Loucy (cell line): ENCODE measurements around the gene C16orf95.

Source experiments
- H2AFZ ChIP-seq: fragments of 200-600 bp; sonication (generic); 2 replicates; pipeline ENCODE4 v1.6.0; 2016; ENCODE audit warnings: antibody characterized with exemption, mild to moderate bottlenecking, low read length, moderate library complexity
- H3F3A ChIP-seq: fragments of 200-600 bp; 2 replicates; pipeline ENCODE4 v1.6.0; 2016; ENCODE audit warnings: antibody characterized with exemption, low read depth, mild to moderate bottlenecking
- H3K27me3 ChIP-seq: fragments of 200-600 bp; sonication (generic); 2 replicates; pipeline ENCODE4 v1.6.1; 2014; ENCODE audit warnings: low read length, mild to moderate bottlenecking; ENCODE audit not compliant: insufficient read depth, poor library complexity, severe bottlenecking
- H3K36me3 ChIP-seq: fragments of 200-600 bp; sonication (generic); 2 replicates; pipeline ENCODE4 v1.6.1; 2016; ENCODE audit warnings: low read length; ENCODE audit not compliant: insufficient read depth
- H3K4me1 ChIP-seq: fragments of 200-600 bp; sonication (generic); 2 replicates; pipeline ENCODE4 v1.5.1; 2014; ENCODE audit warnings: low read length, mild to moderate bottlenecking; ENCODE audit not compliant: insufficient read depth, poor library complexity, severe bottlenecking
- H3K4me2 ChIP-seq: fragments of 200-600 bp; sonication (generic); 2 replicates; pipeline ENCODE4 v1.6.0; 2014; ENCODE audit warnings: antibody characterized with exemption, low read length, low read depth, mild to moderate bottlenecking; ENCODE audit not compliant: poor library complexity, severe bottlenecking
- H3K4me3 ChIP-seq: fragments of 200-600 bp; sonication (generic); 2 replicates; pipeline ENCODE4 v1.5.1; 2014; ENCODE audit warnings: low read length, mild to moderate bottlenecking, mixed read lengths; ENCODE audit not compliant: poor library complexity, severe bottlenecking
- H3K79me2 ChIP-seq: fragments of 200-600 bp; sonication (generic); 2 replicates; pipeline ENCODE4 v1.6.1; 2014; ENCODE audit warnings: low read length; ENCODE audit not compliant: insufficient read depth
- H3K9ac ChIP-seq: fragments of 200-600 bp; sonication (generic); 2 replicates; pipeline ENCODE4 v1.6.0; 2014; ENCODE audit warnings: mild to moderate bottlenecking, low read depth, low read length, moderate library complexity; ENCODE audit not compliant: poor library complexity, severe bottlenecking
- H3K9me2 ChIP-seq: fragments of 200-600 bp; sonication (generic); replicated peaks from 2 replicates; pipeline ENCODE4 v1.6.1; 2016; ENCODE audit warnings: low read depth, low read length, mixed read lengths
- H3K9me3 ChIP-seq: fragments of 200-600 bp; sonication (generic); 2 replicates; pipeline ENCODE4 v1.6.1; 2014; ENCODE audit warnings: mild to moderate bottlenecking, antibody characterized with exemption, low read length, low read depth; ENCODE audit not compliant: insufficient read depth
- H4K20me1 ChIP-seq: fragments of 200-600 bp; sonication (generic); 2 replicates; pipeline ENCODE4 v1.6.0; 2014; ENCODE audit warnings: antibody characterized with exemption, low read length, mild to moderate bottlenecking; ENCODE audit not compliant: insufficient read depth, poor library complexity, severe bottlenecking
- CTCF ChIP-seq: fragments of 200-600 bp; sonication (generic); conservative IDR thresholded peaks from 2 replicates; pipeline ENCODE4 v1.5.1; 2014; ENCODE audit warnings: mild to moderate bottlenecking, antibody characterized with exemption, low read length
- EZH2phosphoT487 ChIP-seq: fragments of 200-600 bp; IDR thresholded peaks from 2 replicates; pipeline ENCODE4 v1.6.1; 2018; ENCODE audit warnings: antibody characterized with exemption, mild to moderate bottlenecking, moderate library complexity, borderline replicate concordance

The C16orf95 gene

GRCh38 chr16:87321336-87322107 lies 4.3 kb upstream of the C16orf95 start:
- Histone ChIP-seq H3K9me2 (no peaks in the 10 kb centered on the region), H3K79me2 (peaks cover 19% of the 10 kb centered on the region), H2AFZ (no peak overlapping the region), H3K9me3 (no peaks in the 10 kb centered on the region), H3K36me3 (no peaks in the 10 kb centered on the region), H3K9ac (no peak overlapping the region), H3F3A (no peaks in the 10 kb centered on the region), H3K4me2 (no peak overlapping the region), H4K20me1 (no peaks in the 10 kb centered on the region), H3K27me3 (peaks cover 7% of the 10 kb centered on the region), H3K4me3 (no peak overlapping the region), H3K4me1 (peaks cover 17% of the 10 kb centered on the region)
- TF ChIP-seq EZH2phosphoT487 (no peak), CTCF (no peak)

GRCh38 chr16:87320510-87321227 lies 3.5 kb upstream of the C16orf95 start:
- Histone ChIP-seq H3K4me3 (no peak overlapping the region), H3K9me2 (no peaks in the 10 kb centered on the region), H3K9me3 (no peaks in the 10 kb centered on the region), H3K27me3 (peaks cover 7% of the 10 kb centered on the region), H4K20me1 (no peaks in the 10 kb centered on the region), H3K4me1 (peaks cover 23% of the 10 kb centered on the region), H3K9ac (no peak overlapping the region), H3K79me2 (peaks cover 19% of the 10 kb centered on the region), H3K4me2 (no peak overlapping the region), H3F3A (no peaks in the 10 kb centered on the region), H3K36me3 (no peaks in the 10 kb centered on the region), H2AFZ (no peak overlapping the region)
- TF ChIP-seq EZH2phosphoT487 (no peak), CTCF (no peak)

GRCh38 chr16:87319997-87320491 lies 2.9 kb upstream of the C16orf95 start:
- no peaks in the 10 kb centered on the region for H3F3A ChIP-seq
- peaks cover 19% of the 10 kb centered on the region for H3K79me2 ChIP-seq
- no peak overlapping the region for H3K4me2 ChIP-seq
- peaks cover 23% of the 10 kb centered on the region for H3K4me1 ChIP-seq
- H3K9me2 ChIP-seq = no peaks in the 10 kb centered on the region
- H2AFZ ChIP-seq = no peak overlapping the region
- H3K9ac ChIP-seq = no peak overlapping the region
- no peaks in the 10 kb centered on the region for H4K20me1 ChIP-seq
- TF ChIP-seq EZH2phosphoT487 (no peak), CTCF (no peak)
- H3K9me3 ChIP-seq = no peaks in the 10 kb centered on the region
- H3K36me3 ChIP-seq = no peaks in the 10 kb centered on the region
- peaks cover 7% of the 10 kb centered on the region for H3K27me3 ChIP-seq
- H3K4me3 ChIP-seq = no peak overlapping the region
